ENCODE data around the gene SUN3. TPM values are rescaled to one million over a fixed set of nuclear protein-coding genes. Genes with fewer than 3 reads are reported as not detected.
A peak's percentile ranks its signal among the peaks of the same experiment; 100 is the strongest.

Gene SUN3
- total RNA-seq, 2 donors from 2014 or later = 0.50 TPM; not detected in 1

- no peaks in the 10 kb centered on the region for H3K27me3 Mint-ChIP-seq
- H3K36me3 Mint-ChIP-seq (ENCODE audit: low read depth) = no peaks in the 10 kb centered on the region
- no peak overlapping the region for H3K27ac Mint-ChIP-seq
- no peak overlapping the region for H3K4me3 Mint-ChIP-seq
- peaks cover 7% of the 10 kb centered on the region for H3K4me1 Mint-ChIP-seq
- ATAC-seq (replicated peaks) = no peak
- H3K9me3 Mint-ChIP-seq = no peaks in the 10 kb centered on the region
Measured at GRCh38 chr7:47940088-47941013, 88.6 kb downstream of the SUN3 start.

- H3K4me1 Mint-ChIP-seq = peaks cover 7% of the 10 kb centered on the region
- H3K4me3 Mint-ChIP-seq = no peak overlapping the region
- ATAC-seq (replicated peaks) = no peak
- no peak overlapping the region for H3K27ac Mint-ChIP-seq
- no peaks in the 10 kb centered on the region for H3K27me3 Mint-ChIP-seq
- no peaks in the 10 kb centered on the region for H3K36me3 Mint-ChIP-seq (ENCODE audit: low read depth)
- H3K9me3 Mint-ChIP-seq = no peaks in the 10 kb centered on the region
Measured at GRCh38 chr7:47939425-47940036, 89.4 kb downstream of the SUN3 start.

- H3K27me3 Mint-ChIP-seq = no peaks in the 10 kb centered on the region
- no peaks in the 10 kb centered on the region for H3K36me3 Mint-ChIP-seq (ENCODE audit: low read depth)
- H3K4me3 Mint-ChIP-seq = no peak overlapping the region
- peaks cover 7% of the 10 kb centered on the region for H3K4me1 Mint-ChIP-seq
- no peaks in the 10 kb centered on the region for H3K9me3 Mint-ChIP-seq
- H3K27ac Mint-ChIP-seq = no peak overlapping the region
- ATAC-seq (replicated peaks) = no peak
Measured at GRCh38 chr7:47938574-47939165, 90.2 kb downstream of the SUN3 start.

- no peaks in the 10 kb centered on the region for H3K9me3 Mint-ChIP-seq
- no peak for ATAC-seq (replicated peaks)
- H3K36me3 Mint-ChIP-seq (ENCODE audit: low read depth) = no peaks in the 10 kb centered on the region
- peak overlapping the region; percentile 62 for H3K27ac Mint-ChIP-seq
- no peaks in the 10 kb centered on the region for H3K27me3 Mint-ChIP-seq
- H3K4me3 Mint-ChIP-seq = peak overlapping the region; percentile 17
- H3K4me1 Mint-ChIP-seq = peaks cover 7% of the 10 kb centered on the region
Measured at GRCh38 chr7:47937711-47938573, 91.0 kb downstream of the SUN3 start.

Other genes starting within 250 kb of the SUN3 start
- under 1 TPM; 0.16 to 0.61 TPM for gene PKD1L1, start 80.6 kb downstream of the SUN3 start, total RNA-seq
- gene HUS1, start 49.5 kb downstream of the SUN3 start, total RNA-seq = 10 to 100 TPM; 50.0 to 59.7 TPM
- gene C7orf57, start 6.4 kb upstream of the SUN3 start, total RNA-seq = under 1 TPM; 0.32 to 0.95 TPM
- 10 to 100 TPM; 69.1 to 83.9 TPM for gene UPP1, start 60.2 kb upstream of the SUN3 start, total RNA-seq
- gene ABCA13, start 142.4 kb upstream of the SUN3 start, total RNA-seq = not detected